ENCODE data around the gene TMEM132C.

- TF ChIP-seq CTCF (IDR thresholded peaks at IDR 0.05; ENCODE audit: low read depth, low read length, poor library complexity, severe bottlenecking) (no peak), EZH2phosphoT487 (IDR thresholded peaks at IDR 0.05; ENCODE audit: borderline replicate concordance, low read length) (no peak)
These were observed 328.6 kb downstream of the TMEM132C start for GRCh38 chr12:128595609-128596008.

Measured in DOHH2 (cell line).